Measurements from ENCODE around the gene ADAMTS19. TPM values are rescaled to one million over a fixed set of nuclear protein-coding genes. Genes with fewer than 3 reads are reported as not detected.

ADAMTS19 gene
- total and polyA plus RNA-seq, 8 donors: 0.12 to 1.7 (median 0.35) TPM

DNA sequence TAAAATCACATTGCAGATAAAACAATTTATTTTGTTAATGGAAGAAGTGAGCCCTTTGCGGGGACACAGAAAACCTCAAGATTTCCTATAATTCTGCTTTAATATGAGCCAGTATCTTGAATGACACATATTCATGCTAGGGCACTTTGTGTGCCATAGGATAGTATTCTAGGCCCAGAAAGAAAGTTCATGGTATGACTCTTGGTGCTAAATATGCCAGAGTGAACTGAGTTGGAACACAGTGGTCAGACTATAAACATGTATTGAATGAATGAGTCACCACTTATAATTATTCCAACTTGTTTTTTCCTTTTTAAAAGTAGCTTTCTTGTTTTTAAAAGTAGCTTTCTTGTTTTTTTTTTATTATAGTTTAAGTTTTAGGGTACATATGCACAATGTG, 46.0 kb downstream of the ADAMTS19 start:
- H3K27me3 ChIP-seq: no peaks in the 10 kb centered on the region
- DNase-seq (no peak), ATAC-seq (no peak)
- TF ChIP-seq, protein P1, sequence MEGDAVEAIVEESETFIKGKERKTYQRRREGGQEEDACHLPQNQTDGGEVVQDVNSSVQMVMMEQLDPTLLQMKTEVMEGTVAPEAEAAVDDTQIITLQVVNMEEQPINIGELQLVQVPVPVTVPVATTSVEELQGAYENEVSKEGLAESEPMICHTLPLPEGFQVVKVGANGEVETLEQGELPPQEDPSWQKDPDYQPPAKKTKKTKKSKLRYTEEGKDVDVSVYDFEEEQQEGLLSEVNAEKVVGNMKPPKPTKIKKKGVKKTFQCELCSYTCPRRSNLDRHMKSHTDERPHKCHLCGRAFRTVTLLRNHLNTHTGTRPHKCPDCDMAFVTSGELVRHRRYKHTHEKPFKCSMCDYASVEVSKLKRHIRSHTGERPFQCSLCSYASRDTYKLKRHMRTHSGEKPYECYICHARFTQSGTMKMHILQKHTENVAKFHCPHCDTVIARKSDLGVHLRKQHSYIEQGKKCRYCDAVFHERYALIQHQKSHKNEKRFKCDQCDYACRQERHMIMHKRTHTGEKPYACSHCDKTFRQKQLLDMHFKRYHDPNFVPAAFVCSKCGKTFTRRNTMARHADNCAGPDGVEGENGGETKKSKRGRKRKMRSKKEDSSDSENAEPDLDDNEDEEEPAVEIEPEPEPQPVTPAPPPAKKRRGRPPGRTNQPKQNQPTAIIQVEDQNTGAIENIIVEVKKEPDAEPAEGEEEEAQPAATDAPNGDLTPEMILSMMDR (IDR thresholded peaks at IDR 0.05): no peak
- no peaks in the 10 kb centered on the region for H3K9me3 ChIP-seq
- no peaks in the 10 kb centered on the region for H3K36me3 ChIP-seq
- H3K27ac ChIP-seq: no peak overlapping the region
- no peaks in the 10 kb centered on the region for H3K4me1 ChIP-seq
- H3K4me3 ChIP-seq: no peak overlapping the region
- intact Hi-C loops (cut with DNase I): no loop called here

DNA sequence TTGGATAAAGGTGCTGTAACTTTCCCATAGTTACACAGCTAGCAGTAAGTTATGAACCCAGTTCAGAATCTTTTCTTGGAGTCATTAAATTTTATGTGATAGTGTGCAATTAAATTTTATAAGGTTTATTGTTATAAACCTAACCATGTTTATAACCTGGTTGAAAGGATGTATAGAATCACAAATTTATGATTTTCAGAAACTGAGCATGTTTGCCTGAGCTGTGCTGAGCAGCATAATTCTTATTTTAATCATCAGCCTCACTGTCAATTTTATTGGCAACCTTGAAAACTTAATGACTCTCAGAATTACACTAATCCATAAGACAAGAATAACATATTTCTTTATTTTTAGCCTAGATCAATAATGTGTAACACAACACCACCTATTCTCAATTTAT, 46.9 kb downstream of the ADAMTS19 start:
- Histone ChIP-seq H3K9me3 (no peaks in the 10 kb centered on the region), H3K4me1 (no peaks in the 10 kb centered on the region), H3K27ac (no peak overlapping the region), H3K4me3 (no peak overlapping the region), H3K36me3 (no peaks in the 10 kb centered on the region), H3K27me3 (no peaks in the 10 kb centered on the region)
- TF ChIP-seq, protein P1 (IDR thresholded peaks at IDR 0.05): no peak
- ATAC-seq (no peak), DNase-seq (no peak)
- intact Hi-C loops (cut with DNase I): no loop called here

GRCh38 chr5:129507527-129507926, 47.4 kb downstream of the ADAMTS19 start:
- Histone ChIP-seq H3K9me3 (no peaks in the 10 kb centered on the region), H3K4me1 (no peaks in the 10 kb centered on the region), H3K4me3 (no peak overlapping the region), H3K27me3 (no peaks in the 10 kb centered on the region), H3K27ac (no peak overlapping the region), H3K36me3 (no peaks in the 10 kb centered on the region)
- ATAC-seq (no peak), DNase-seq (no peak)
- TF ChIP-seq, protein P1 (IDR thresholded peaks at IDR 0.05): no peak
- intact Hi-C loops (cut with DNase I): no loop called here

DNA sequence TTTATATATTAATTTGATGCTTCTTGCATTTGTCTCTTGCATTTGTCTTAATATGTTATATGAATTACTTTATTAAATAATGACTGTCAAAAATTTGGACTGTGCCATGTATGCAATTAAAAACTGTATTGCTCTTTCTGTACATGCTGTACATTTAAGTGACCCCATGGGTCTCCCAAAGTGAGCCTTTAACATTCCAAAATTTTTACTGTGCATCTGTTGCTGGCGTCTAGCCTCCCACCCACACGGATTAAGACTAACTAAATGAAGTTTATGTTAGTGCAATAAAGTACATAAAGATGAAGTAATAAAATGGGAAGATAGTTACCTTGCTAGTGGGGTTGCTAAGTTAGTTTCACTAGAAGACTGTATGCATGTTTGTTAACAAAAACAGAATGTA, 48.5 kb downstream of the ADAMTS19 start:
- no peak overlapping the region for H3K4me3 ChIP-seq
- intact Hi-C loops (cut with DNase I): no loop called here
- H3K27me3 ChIP-seq: no peaks in the 10 kb centered on the region
- H3K9me3 ChIP-seq: no peaks in the 10 kb centered on the region
- no peaks in the 10 kb centered on the region for H3K36me3 ChIP-seq
- TF ChIP-seq, protein P1 (IDR thresholded peaks at IDR 0.05): no peak
- ATAC-seq (no peak), DNase-seq (no peak)
- no peak overlapping the region for H3K27ac ChIP-seq
- no peaks in the 10 kb centered on the region for H3K4me1 ChIP-seq

- Histone ChIP-seq H3K27ac (no peak overlapping the region), H3K4me1 (no peaks in the 10 kb centered on the region), H3K9me3 (no peaks in the 10 kb centered on the region), H3K4me3 (no peak overlapping the region), H3K27me3 (no peaks in the 10 kb centered on the region), H3K36me3 (no peaks in the 10 kb centered on the region)
- no peak for DNase-seq
- ATAC-seq: no peak
- intact Hi-C loops (cut with DNase I): no loop called here
- TF ChIP-seq, protein P1 (IDR thresholded peaks at IDR 0.05): no peak
These were observed 49.4 kb downstream of the ADAMTS19 start for GRCh38 chr5:129509363-129509975.
